ENCODE results near the gene SEMA4D. TPM values are rescaled to one million over a fixed set of nuclear protein-coding genes. Genes with fewer than 3 reads are reported as not detected.
A peak's percentile ranks its signal among the peaks of the same experiment; 100 is the strongest.

SEMA4D gene
- total RNA-seq, 1 donor = 0.43 TPM

DNA sequence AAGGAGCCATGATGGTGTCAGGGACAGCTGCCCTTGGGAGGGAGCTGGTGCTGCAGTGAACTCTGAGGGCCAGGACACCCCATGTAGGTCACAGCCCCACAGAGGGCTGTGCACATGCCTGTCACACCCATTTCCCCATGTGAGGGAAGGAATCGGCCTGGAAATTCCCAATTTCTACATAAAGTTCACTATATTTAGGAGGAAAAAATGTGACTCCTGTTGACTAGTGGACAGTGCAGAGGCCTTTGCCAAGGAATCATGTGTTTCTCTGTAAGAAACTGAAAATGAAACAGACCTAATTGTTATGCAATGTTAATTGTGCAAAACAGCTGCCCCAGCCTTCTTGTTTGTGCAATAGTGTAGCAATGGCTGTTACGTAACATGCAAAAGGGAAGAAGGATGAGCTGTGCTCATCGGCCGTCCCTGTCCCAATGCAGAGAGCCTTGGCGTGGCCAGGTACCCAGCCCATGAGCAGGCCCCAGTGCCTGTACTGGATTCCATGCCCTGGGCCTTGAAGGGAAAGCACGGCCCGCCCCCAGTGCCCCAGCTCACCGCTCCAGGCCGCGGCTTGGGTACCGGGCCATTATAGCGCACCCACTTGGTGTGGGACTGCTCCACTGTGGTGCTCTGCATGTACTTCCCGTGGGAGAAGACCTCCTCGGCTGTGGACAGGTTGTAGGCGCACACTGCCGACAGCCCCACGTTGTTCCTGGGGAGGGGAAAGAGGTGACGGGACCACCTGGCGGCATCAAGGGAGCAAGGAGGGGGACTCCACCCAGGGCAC, 109.6 kb downstream of the SEMA4D start:
- TF ChIP-seq, protein P1, sequence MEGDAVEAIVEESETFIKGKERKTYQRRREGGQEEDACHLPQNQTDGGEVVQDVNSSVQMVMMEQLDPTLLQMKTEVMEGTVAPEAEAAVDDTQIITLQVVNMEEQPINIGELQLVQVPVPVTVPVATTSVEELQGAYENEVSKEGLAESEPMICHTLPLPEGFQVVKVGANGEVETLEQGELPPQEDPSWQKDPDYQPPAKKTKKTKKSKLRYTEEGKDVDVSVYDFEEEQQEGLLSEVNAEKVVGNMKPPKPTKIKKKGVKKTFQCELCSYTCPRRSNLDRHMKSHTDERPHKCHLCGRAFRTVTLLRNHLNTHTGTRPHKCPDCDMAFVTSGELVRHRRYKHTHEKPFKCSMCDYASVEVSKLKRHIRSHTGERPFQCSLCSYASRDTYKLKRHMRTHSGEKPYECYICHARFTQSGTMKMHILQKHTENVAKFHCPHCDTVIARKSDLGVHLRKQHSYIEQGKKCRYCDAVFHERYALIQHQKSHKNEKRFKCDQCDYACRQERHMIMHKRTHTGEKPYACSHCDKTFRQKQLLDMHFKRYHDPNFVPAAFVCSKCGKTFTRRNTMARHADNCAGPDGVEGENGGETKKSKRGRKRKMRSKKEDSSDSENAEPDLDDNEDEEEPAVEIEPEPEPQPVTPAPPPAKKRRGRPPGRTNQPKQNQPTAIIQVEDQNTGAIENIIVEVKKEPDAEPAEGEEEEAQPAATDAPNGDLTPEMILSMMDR (IDR thresholded peaks at IDR 0.05; ENCODE audit: insufficient read depth, low read depth, low read length) = no peak
- no peak overlapping the region for H3K4me3 ChIP-seq (ENCODE audit: low read depth, low read length)
- peak; percentile 98 for DNase-seq (ENCODE audit: low read depth)

DNA sequence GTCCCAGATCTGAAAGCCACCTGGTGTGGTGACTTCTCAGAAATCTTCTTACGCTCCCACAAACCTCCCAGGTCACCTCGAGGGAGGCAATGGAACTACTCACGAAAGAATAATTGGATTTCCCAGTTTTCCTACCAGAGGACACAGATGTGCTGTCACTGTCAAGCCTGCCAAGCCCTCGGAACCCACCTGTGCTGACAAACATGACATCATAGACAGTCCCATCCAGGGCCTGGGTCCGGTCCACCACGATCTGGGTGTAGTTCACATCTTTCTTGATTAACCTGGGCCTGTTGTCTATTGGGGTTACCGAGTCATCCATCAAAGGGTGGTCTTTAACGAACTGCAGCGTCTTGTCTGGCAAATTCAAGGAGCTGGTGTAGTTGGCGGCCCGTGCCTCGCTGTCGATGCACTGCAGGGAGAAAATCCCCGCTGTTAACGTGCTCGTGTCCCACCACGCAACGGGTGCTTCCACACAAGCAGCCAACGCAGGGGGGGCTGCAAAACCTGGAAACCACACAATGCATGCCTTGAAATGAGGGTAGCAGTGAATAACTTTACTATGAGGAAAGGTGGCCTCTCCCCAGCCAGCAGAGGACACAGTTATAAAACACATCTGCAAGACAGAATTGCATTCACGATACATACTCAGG, 110.6 kb downstream of the SEMA4D start:
- TF ChIP-seq, protein P1 (IDR thresholded peaks at IDR 0.05; ENCODE audit: insufficient read depth, low read depth, low read length) = no peak
- H3K4me3 ChIP-seq (ENCODE audit: low read depth, low read length) = no peak overlapping the region
- DNase-seq (ENCODE audit: low read depth) = no peak

DNA sequence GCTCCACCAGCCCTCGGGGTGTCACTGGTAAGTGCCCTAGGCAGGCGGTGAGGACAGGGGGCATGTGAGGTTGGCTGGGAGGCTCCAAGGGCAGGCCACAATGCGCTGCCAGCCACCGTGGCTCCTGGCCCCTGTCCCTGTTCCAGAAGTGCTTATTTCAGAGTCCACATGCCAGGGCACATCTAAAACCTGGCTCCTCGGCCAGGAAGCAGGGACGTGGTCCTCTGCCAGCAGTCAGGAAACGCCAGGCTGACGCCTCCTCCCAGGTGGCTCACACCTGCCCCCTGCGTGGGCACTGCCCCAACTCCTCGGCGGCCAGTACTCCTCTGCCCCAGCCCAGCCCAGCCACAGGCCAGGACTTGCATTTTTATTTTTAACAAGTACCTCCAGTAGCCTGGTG, 111.1 kb downstream of the SEMA4D start:
- no peak overlapping the region for H3K4me3 ChIP-seq (ENCODE audit: low read depth, low read length)
- TF ChIP-seq, protein P1 (IDR thresholded peaks at IDR 0.05; ENCODE audit: insufficient read depth, low read depth, low read length) = no peak
- DNase-seq (ENCODE audit: low read depth) = no peak

DNA sequence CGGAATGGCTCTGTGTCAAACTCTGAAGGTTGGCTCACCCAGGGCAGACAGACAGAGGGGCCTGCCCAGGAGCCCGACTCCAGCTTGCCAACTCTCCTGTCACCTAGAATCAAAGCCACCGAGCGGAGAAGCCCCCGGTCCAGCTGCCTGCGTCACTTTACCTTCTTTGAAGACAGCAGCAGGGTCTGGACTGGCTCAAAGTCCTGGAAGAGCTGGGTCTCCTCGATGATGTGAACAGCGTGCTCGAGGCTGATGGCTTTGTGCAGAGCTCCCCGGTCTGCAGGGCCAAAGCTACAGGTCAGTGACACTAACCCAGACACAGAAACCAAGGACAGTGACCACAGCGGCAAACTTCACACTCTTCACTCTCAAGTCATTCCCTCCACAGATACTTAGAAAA, 111.7 kb downstream of the SEMA4D start:
- no peak for DNase-seq (ENCODE audit: low read depth)
- H3K4me3 ChIP-seq (ENCODE audit: low read depth, low read length) = no peak overlapping the region
- TF ChIP-seq, protein P1 (IDR thresholded peaks at IDR 0.05; ENCODE audit: insufficient read depth, low read depth, low read length) = no peak

DNA sequence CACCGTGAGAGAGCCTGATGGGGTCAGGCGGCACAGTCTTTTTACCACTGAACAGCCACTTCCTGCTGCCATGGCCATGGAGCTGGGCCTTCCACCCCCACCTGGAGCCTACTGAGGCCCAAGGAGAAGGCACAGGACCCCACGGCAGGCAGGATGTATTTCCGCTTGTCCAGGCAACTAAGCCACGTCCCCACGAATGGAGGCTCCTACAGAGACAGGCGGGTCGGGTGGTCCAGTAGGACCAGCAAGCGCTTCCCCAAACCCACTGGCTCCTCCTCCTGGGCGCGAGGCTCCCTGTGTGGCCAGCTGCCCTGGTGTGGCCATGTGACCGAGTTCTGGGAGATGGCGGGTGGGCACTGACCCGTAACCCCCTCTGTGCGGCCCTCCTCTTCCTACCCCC, 113.1 kb downstream of the SEMA4D start:
- no peak for DNase-seq (ENCODE audit: low read depth)
- no peak overlapping the region for H3K4me3 ChIP-seq (ENCODE audit: low read depth, low read length)
- TF ChIP-seq, protein P1 (IDR thresholded peaks at IDR 0.05; ENCODE audit: insufficient read depth, low read depth, low read length) = no peak

DNA sequence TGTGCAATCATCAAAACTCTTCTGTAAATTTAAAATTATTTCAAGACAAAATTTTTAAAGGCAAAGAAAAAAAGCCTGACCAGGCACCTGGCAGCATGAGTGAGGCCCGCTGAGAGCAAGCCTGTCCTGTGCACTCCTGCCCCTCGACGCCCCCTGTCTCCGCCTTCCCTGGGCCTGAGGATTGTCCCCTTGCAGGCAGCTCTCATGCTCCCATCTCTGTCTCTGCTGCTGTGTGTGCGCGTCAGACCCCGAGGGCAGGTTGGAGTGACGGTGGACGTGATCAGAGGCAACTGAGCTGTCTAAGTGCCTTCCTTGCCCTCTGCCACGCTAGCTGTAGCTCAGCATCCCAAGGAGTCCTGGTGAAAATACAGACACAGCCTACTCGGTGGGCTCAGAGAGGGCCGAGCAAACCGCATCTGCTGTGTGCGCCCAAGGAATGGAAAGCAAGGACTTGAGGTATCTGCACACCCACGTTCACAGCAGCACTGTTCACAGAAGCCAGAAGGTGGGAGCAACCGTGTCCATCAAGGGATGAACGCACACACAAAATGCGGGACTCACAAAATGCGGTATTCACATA, 114.1 kb downstream of the SEMA4D start:
- DNase-seq (ENCODE audit: low read depth) = no peak
- no peak overlapping the region for H3K4me3 ChIP-seq (ENCODE audit: low read depth, low read length)
- TF ChIP-seq, protein P1 (IDR thresholded peaks at IDR 0.05; ENCODE audit: insufficient read depth, low read depth, low read length) = no peak

Data from fibroblast of villous mesenchyme (primary cell).